ENCODE measurements around the gene LRRC39. TPM values are rescaled to one million over a fixed set of nuclear protein-coding genes. Genes with fewer than 3 reads are reported as not detected.
"Not testable (repeated sequence)": the region's sequence is repeated elsewhere in the genome, so short reads cannot be mapped to it uniquely, and the experiment has no call there.

The LRRC39 gene
- total RNA-seq, 1 experiment from 2014 or later, result not detected

- ChIA-PET CTCF (no interaction called here), POLR2A (no interaction called here)
- intact Hi-C loops (cut with micrococcal nuclease; ENCODE audit: unreplicated experiment), result no loop called here
- no peaks in the 10 kb centered on the region for H3K4me1 ChIP-seq
- no peaks in the 10 kb centered on the region for H3K36me3 ChIP-seq (ENCODE audit: control insufficient read depth, insufficient read depth, low read length)
- H3K4me1 Mint-ChIP-seq (ENCODE audit: low read depth, unreplicated experiment), result no peaks in the 10 kb centered on the region
- BruUV-seq (replicated peaks), result no TSS peak
- no peak for DNase-seq
- peaks cover 5% of the 10 kb centered on the region for H3K36me3 Mint-ChIP-seq (ENCODE audit: insufficient read depth, unreplicated experiment)
- H3K9me3 Mint-ChIP-seq (ENCODE audit: unreplicated experiment), result no peaks in the 10 kb centered on the region
- H3K4me3 ChIP-seq (ENCODE audit: low read depth, low read length), result no peak overlapping the region
- H3K27ac Mint-ChIP-seq (ENCODE audit: unreplicated experiment), result no peak overlapping the region
- no peaks in the 10 kb centered on the region for H3K27me3 ChIP-seq (replicated peaks; ENCODE audit: control insufficient read depth, insufficient read depth, low read length)
- no peaks in the 10 kb centered on the region for H3K9me3 ChIP-seq
- TF ChIP-seq, protein P1, sequence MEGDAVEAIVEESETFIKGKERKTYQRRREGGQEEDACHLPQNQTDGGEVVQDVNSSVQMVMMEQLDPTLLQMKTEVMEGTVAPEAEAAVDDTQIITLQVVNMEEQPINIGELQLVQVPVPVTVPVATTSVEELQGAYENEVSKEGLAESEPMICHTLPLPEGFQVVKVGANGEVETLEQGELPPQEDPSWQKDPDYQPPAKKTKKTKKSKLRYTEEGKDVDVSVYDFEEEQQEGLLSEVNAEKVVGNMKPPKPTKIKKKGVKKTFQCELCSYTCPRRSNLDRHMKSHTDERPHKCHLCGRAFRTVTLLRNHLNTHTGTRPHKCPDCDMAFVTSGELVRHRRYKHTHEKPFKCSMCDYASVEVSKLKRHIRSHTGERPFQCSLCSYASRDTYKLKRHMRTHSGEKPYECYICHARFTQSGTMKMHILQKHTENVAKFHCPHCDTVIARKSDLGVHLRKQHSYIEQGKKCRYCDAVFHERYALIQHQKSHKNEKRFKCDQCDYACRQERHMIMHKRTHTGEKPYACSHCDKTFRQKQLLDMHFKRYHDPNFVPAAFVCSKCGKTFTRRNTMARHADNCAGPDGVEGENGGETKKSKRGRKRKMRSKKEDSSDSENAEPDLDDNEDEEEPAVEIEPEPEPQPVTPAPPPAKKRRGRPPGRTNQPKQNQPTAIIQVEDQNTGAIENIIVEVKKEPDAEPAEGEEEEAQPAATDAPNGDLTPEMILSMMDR (IDR thresholded peaks at IDR 0.05; ENCODE audit: insufficient read depth in 1 of 2, low read depth in 1 of 2, low read length in 1 of 2, severe bottlenecking in 1 of 2, unreplicated experiment in 1 of 2), result no peak
- H3K4me3 Mint-ChIP-seq (ENCODE audit: unreplicated experiment), result no peak overlapping the region
- H3K27me3 Mint-ChIP-seq (ENCODE audit: insufficient read depth, unreplicated experiment), result no peaks in the 10 kb centered on the region
Measured at GRCh38 chr1:100213141-100213540, 35.1 kb upstream of the LRRC39 start.

DNA sequence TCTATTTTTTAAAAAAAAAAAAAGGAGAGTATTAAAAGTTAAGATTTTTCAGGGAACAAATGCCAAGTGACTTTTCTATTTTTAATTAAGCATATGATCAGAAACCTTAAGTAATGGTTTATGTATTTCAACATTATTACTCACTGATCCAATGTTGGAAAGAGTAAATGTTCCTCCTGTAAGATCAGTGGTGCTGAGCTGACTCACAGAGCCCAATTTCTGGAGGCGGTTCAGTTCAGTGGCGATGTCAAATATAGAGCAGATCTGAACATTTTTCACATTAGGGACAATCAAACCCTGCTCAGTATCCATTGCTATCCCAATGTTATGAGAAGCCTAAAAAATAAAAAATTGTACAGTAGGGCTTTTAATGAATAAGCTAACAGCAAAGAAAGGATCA is 28.2 kb upstream of the LRRC39 start:
- H3K9me3 ChIP-seq, result no peaks in the 10 kb centered on the region
- no peaks in the 10 kb centered on the region for H3K4me1 ChIP-seq
- Mint-ChIP-seq H3K27me3 (ENCODE audit: insufficient read depth, unreplicated experiment) (no peaks in the 10 kb centered on the region), H3K9me3 (ENCODE audit: unreplicated experiment) (no peaks in the 10 kb centered on the region), H3K4me3 (ENCODE audit: unreplicated experiment) (no peak overlapping the region), H3K36me3 (ENCODE audit: insufficient read depth, unreplicated experiment) (peaks cover 24% of the 10 kb centered on the region), H3K27ac (ENCODE audit: unreplicated experiment) (no peak overlapping the region), H3K4me1 (ENCODE audit: low read depth, unreplicated experiment) (peaks cover 6% of the 10 kb centered on the region)
- H3K4me3 ChIP-seq (ENCODE audit: low read depth, low read length), result no peak overlapping the region
- POLR2A ChIA-PET, result no interaction called here
- no peaks in the 10 kb centered on the region for H3K27me3 ChIP-seq (replicated peaks; ENCODE audit: control insufficient read depth, insufficient read depth, low read length)
- CTCF ChIA-PET, result no interaction called here
- no peaks in the 10 kb centered on the region for H3K36me3 ChIP-seq (ENCODE audit: control insufficient read depth, insufficient read depth, low read length)
- intact Hi-C loops (cut with micrococcal nuclease; ENCODE audit: unreplicated experiment), result no loop called here
- no peak for DNase-seq
- BruUV-seq (replicated peaks), result no TSS peak
- TF ChIP-seq, protein P1 (IDR thresholded peaks at IDR 0.05; ENCODE audit: insufficient read depth in 1 of 2, low read depth in 1 of 2, low read length in 1 of 2, severe bottlenecking in 1 of 2, unreplicated experiment in 1 of 2), result no peak

- H3K36me3 Mint-ChIP-seq (ENCODE audit: insufficient read depth, unreplicated experiment), result peaks cover 29% of the 10 kb centered on the region
- H3K4me1 ChIP-seq; H3K27ac Mint-ChIP-seq (ENCODE audit: unreplicated experiment); H3K4me3 Mint-ChIP-seq (ENCODE audit: unreplicated experiment); DNase-seq; H3K27me3 Mint-ChIP-seq (ENCODE audit: insufficient read depth, unreplicated experiment); POLR2A ChIA-PET; CTCF ChIA-PET; BruUV-seq (replicated peaks); H3K36me3 ChIP-seq (ENCODE audit: control insufficient read depth, insufficient read depth, low read length); H3K9me3 ChIP-seq; H3K4me3 ChIP-seq (ENCODE audit: low read depth, low read length); H3K9me3 Mint-ChIP-seq (ENCODE audit: unreplicated experiment); H3K27me3 ChIP-seq (replicated peaks; ENCODE audit: control insufficient read depth, insufficient read depth, low read length); intact Hi-C loops (cut with micrococcal nuclease; ENCODE audit: unreplicated experiment): not testable (repeated sequence)
- H3K4me1 Mint-ChIP-seq (ENCODE audit: low read depth, unreplicated experiment), result peaks cover 13% of the 10 kb centered on the region
Measured at GRCh38 chr1:100205593-100205992, 27.5 kb upstream of the LRRC39 start.

GRCh38 chr1:100205103-100205502 is 27.0 kb upstream of the LRRC39 start:
- H3K4me3 ChIP-seq (ENCODE audit: low read depth, low read length); POLR2A ChIA-PET; CTCF ChIA-PET; H3K27ac Mint-ChIP-seq (ENCODE audit: unreplicated experiment); H3K36me3 ChIP-seq (ENCODE audit: control insufficient read depth, insufficient read depth, low read length); H3K27me3 ChIP-seq (replicated peaks; ENCODE audit: control insufficient read depth, insufficient read depth, low read length); BruUV-seq (replicated peaks); H3K4me3 Mint-ChIP-seq (ENCODE audit: unreplicated experiment); H3K9me3 ChIP-seq; H3K9me3 Mint-ChIP-seq (ENCODE audit: unreplicated experiment); intact Hi-C loops (cut with micrococcal nuclease; ENCODE audit: unreplicated experiment); H3K27me3 Mint-ChIP-seq (ENCODE audit: insufficient read depth, unreplicated experiment); H3K4me1 ChIP-seq; DNase-seq: not testable (repeated sequence)
- Mint-ChIP-seq H3K4me1 (ENCODE audit: low read depth, unreplicated experiment) (peaks cover 13% of the 10 kb centered on the region), H3K36me3 (ENCODE audit: insufficient read depth, unreplicated experiment) (peaks cover 31% of the 10 kb centered on the region)

GRCh38 chr1:100202703-100203102 is 24.6 kb upstream of the LRRC39 start:
- H3K27ac Mint-ChIP-seq (ENCODE audit: unreplicated experiment); H3K4me3 ChIP-seq (ENCODE audit: low read depth, low read length); BruUV-seq (replicated peaks); H3K27me3 Mint-ChIP-seq (ENCODE audit: insufficient read depth, unreplicated experiment); H3K9me3 Mint-ChIP-seq (ENCODE audit: unreplicated experiment); H3K4me3 Mint-ChIP-seq (ENCODE audit: unreplicated experiment); CTCF ChIA-PET; H3K4me1 ChIP-seq; POLR2A ChIA-PET; DNase-seq; H3K27me3 ChIP-seq (replicated peaks; ENCODE audit: control insufficient read depth, insufficient read depth, low read length); H3K9me3 ChIP-seq; H3K36me3 ChIP-seq (ENCODE audit: control insufficient read depth, insufficient read depth, low read length); intact Hi-C loops (cut with micrococcal nuclease; ENCODE audit: unreplicated experiment): not testable (repeated sequence)
- Mint-ChIP-seq H3K36me3 (ENCODE audit: insufficient read depth, unreplicated experiment) (peaks cover 39% of the 10 kb centered on the region), H3K4me1 (ENCODE audit: low read depth, unreplicated experiment) (peaks cover 13% of the 10 kb centered on the region)

- H3K4me1 Mint-ChIP-seq (ENCODE audit: low read depth, unreplicated experiment), result peaks cover 13% of the 10 kb centered on the region
- H3K4me3 Mint-ChIP-seq (ENCODE audit: unreplicated experiment); H3K9me3 ChIP-seq; H3K9me3 Mint-ChIP-seq (ENCODE audit: unreplicated experiment); intact Hi-C loops (cut with micrococcal nuclease; ENCODE audit: unreplicated experiment); H3K4me1 ChIP-seq; H3K27me3 ChIP-seq (replicated peaks; ENCODE audit: control insufficient read depth, insufficient read depth, low read length); H3K27me3 Mint-ChIP-seq (ENCODE audit: insufficient read depth, unreplicated experiment); CTCF ChIA-PET; H3K4me3 ChIP-seq (ENCODE audit: low read depth, low read length); BruUV-seq (replicated peaks); DNase-seq; H3K27ac Mint-ChIP-seq (ENCODE audit: unreplicated experiment); POLR2A ChIA-PET; H3K36me3 ChIP-seq (ENCODE audit: control insufficient read depth, insufficient read depth, low read length): not testable (repeated sequence)
- peaks cover 36% of the 10 kb centered on the region for H3K36me3 Mint-ChIP-seq (ENCODE audit: insufficient read depth, unreplicated experiment)
Measured at GRCh38 chr1:100200060-100200459, 22.0 kb upstream of the LRRC39 start.
